Vagina (tissue), 2 donors: Measurements from ENCODE around the gene EXOSC6.
"Not testable (repeated sequence)": the region's sequence is repeated elsewhere in the genome, so short reads cannot be mapped to it uniquely, and the experiment has no call there.

Source experiments
- CTCF ChIP-seq, 3 experiments: fragments of 450-650 bp in 2 of 3; fragments of 200-600 bp in 1 of 3; sonication (generic) in 1 of 3; IDR thresholded peaks; one replicate each; pipeline ENCODE4 v1.5.1; 2017 to 2019; ENCODE audit warnings: antibody characterized with exemption in 3 of 3, mild to moderate bottlenecking in 2 of 3, moderate library complexity in 2 of 3
- POLR2A ChIP-seq, 2 donors: fragments of 450-650 bp; IDR thresholded peaks; one replicate each; pipeline ENCODE4 v1.6.1; 2017; ENCODE audit warnings: antibody characterized with exemption in 2 of 2, mild to moderate bottlenecking in 2 of 2, moderate library complexity in 2 of 2

GRCh38 chr16:70238773-70239172 is 13.0 kb downstream of the EXOSC6 start:
- TF ChIP-seq CTCF, POLR2A (IDR thresholded peaks at IDR 0.05): not testable (repeated sequence)
